Omental fat pad (tissue), 4 donors: ENCODE results near the gene CMBL. TPM values are rescaled to one million over a fixed set of nuclear protein-coding genes. Genes with fewer than 3 reads are reported as not detected.

ENCODE experiments used
- ATAC-seq: fragments of 150-250 bp; one replicate; pipeline ENCODE4 v1.9.1; 2016; ENCODE audit warnings: mild to moderate bottlenecking, moderate library complexity; ENCODE audit not compliant: low FRiP score
- DNase-seq: peaks from one replicate; pipeline ENCODE4 v3.0.0-alpha.2; 2019; ENCODE audit warnings: low spot score
- CTCF ChIP-seq, 3 donors: fragments of 450-650 bp; IDR thresholded peaks; one replicate each; pipeline ENCODE4 v1.5.1; 2016 to 2017; ENCODE audit warnings: antibody characterized with exemption in 3 of 3, mild to moderate bottlenecking in 3 of 3, moderate library complexity in 2 of 3
- total RNA-seq, 4 donors: library from RNA; depleted of rRNA; stranded (reverse); fragments of >200 nt; gene quantifications; one replicate each; pipeline ENCODE4 v1.1.0, GENCODE V29; 2016

CMBL gene
- total RNA-seq, 4 donors from 2014 or later = 7.1 to 16.7 (median 8.7) TPM

GRCh38 chr5:10324518-10325370, 17.0 kb upstream of the CMBL start:
- DNase-seq (no peak), ATAC-seq (no peak)
- TF ChIP-seq CTCF (IDR thresholded peaks at IDR 0.05) = no peak

- ATAC-seq (no peak), DNase-seq (no peak)
- TF ChIP-seq CTCF (IDR thresholded peaks at IDR 0.05) = no peak
These were observed 16.1 kb upstream of the CMBL start for GRCh38 chr5:10323588-10324488.

GRCh38 chr5:10321882-10322281, 14.2 kb upstream of the CMBL start:
- ATAC-seq (no peak), DNase-seq (no peak)
- TF ChIP-seq CTCF (IDR thresholded peaks at IDR 0.05) = no peak

- no peak for TF ChIP-seq CTCF (IDR thresholded peaks at IDR 0.05)
- ATAC-seq = no peak
These were observed 13.1 kb upstream of the CMBL start for GRCh38 chr5:10320793-10321192.

GRCh38 chr5:10319202-10319851, 11.6 kb upstream of the CMBL start:
- ATAC-seq (peak; percentile 66), DNase-seq (no peak)

More at GRCh38 chr5:10320793-10321192, 13.1 kb upstream of the CMBL start:
- no peak for DNase-seq

More at GRCh38 chr5:10319202-10319851, 11.6 kb upstream of the CMBL start:
- no peak for TF ChIP-seq CTCF (IDR thresholded peaks at IDR 0.05)
